Chondrocyte (in vitro differentiated cells): ENCODE results near the gene RAB3IL1. TPM values are rescaled to one million over a fixed set of nuclear protein-coding genes. Genes with fewer than 3 reads are reported as not detected.

Experiments
- DNase-seq: peaks from one replicate; pipeline ENCODE4 v3.0.0; 2021; ENCODE audit warnings: mixed read lengths, low spot score
- H3K27ac Mint-ChIP-seq: one replicate; pipeline ENCODE4 v1.8.0; 2021; ENCODE audit warnings: mild to moderate bottlenecking, moderate library complexity, mixed read lengths; ENCODE audit not compliant: unreplicated experiment
- H3K27me3 Mint-ChIP-seq: 2 replicates; pipeline ENCODE4 v1.8.0; 2021; ENCODE audit warnings: low read depth, mixed read lengths
- H3K36me3 Mint-ChIP-seq: 2 replicates; pipeline ENCODE4 v1.8.0; 2021; ENCODE audit warnings: low read depth, mixed read lengths
- H3K4me1 Mint-ChIP-seq: 2 replicates; pipeline ENCODE4 v1.8.0; 2021; ENCODE audit warnings: low read depth, mild to moderate bottlenecking, mixed read lengths
- H3K4me3 Mint-ChIP-seq: one replicate; pipeline ENCODE4 v1.8.0; 2021; ENCODE audit warnings: mild to moderate bottlenecking, moderate library complexity, mixed read lengths; ENCODE audit not compliant: unreplicated experiment
- H3K9me3 Mint-ChIP-seq: 2 replicates; pipeline ENCODE4 v1.8.0; 2021; ENCODE audit warnings: low read depth, mixed read lengths
- total RNA-seq: library from RNA; stranded (reverse); gene quantifications from 3 replicates; pipeline ENCODE4 v1.2.1, GENCODE V29; 2021
- TF ChIP-seq, protein P1 (sequence below): fragments of 200-600 bp; sonication (generic); IDR thresholded peaks from 2 replicates; pipeline ENCODE4 v1.5.0; 2021; ENCODE audit warnings: antibody characterized with exemption, mild to moderate bottlenecking, moderate library complexity

The RAB3IL1 gene
- total RNA-seq, 1 donor from 2014 or later: 24.7 TPM

DNA sequence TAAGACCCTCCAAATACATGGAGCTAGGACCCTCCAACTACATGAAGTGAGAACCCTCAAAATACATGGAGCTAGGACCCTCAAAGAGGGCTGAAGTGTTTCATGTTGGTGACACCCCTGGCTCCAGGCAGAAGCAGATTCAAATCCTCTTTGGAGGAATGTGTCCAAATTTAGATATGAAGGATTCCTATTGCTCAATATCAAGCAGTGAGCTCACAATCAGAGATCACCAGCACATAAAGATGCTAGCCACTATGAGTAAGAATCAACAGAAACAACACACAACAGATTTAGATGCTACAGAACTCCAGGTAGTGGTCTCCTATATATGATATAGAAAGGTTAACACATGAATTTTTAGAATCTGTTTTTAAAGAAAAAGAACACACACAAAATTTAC, 11.2 kb upstream of the RAB3IL1 start:
- no peak overlapping the region for H3K4me3 Mint-ChIP-seq
- peaks cover 7% of the 10 kb centered on the region for H3K9me3 Mint-ChIP-seq
- no peak for DNase-seq
- H3K4me1 Mint-ChIP-seq: peaks cover 18% of the 10 kb centered on the region
- no peak overlapping the region for H3K27ac Mint-ChIP-seq
- peaks cover 2% of the 10 kb centered on the region for H3K36me3 Mint-ChIP-seq
- peaks cover 4% of the 10 kb centered on the region for H3K27me3 Mint-ChIP-seq
- TF ChIP-seq, protein P1, sequence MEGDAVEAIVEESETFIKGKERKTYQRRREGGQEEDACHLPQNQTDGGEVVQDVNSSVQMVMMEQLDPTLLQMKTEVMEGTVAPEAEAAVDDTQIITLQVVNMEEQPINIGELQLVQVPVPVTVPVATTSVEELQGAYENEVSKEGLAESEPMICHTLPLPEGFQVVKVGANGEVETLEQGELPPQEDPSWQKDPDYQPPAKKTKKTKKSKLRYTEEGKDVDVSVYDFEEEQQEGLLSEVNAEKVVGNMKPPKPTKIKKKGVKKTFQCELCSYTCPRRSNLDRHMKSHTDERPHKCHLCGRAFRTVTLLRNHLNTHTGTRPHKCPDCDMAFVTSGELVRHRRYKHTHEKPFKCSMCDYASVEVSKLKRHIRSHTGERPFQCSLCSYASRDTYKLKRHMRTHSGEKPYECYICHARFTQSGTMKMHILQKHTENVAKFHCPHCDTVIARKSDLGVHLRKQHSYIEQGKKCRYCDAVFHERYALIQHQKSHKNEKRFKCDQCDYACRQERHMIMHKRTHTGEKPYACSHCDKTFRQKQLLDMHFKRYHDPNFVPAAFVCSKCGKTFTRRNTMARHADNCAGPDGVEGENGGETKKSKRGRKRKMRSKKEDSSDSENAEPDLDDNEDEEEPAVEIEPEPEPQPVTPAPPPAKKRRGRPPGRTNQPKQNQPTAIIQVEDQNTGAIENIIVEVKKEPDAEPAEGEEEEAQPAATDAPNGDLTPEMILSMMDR: no peak

DNA sequence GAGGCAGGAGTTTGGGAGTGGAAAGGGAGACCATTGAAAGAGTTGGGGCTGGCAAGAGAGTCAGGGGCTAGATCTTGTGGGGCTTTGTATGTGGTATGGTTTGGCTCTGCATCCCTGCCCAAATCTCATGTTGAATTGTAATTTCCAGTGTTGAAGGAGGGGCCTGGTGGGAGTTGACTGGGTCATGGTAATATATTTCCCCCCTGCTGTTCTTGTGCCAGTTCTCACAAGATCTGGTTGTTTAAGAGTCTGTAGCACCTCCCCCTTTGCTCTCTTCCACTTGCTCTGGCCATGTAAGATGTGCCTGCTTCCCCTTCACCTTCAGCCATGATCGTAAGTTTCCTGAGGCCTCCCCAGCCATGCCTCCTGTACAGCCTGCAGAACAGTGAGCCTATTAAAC, 10.1 kb upstream of the RAB3IL1 start:
- no peaks in the 10 kb centered on the region for H3K36me3 Mint-ChIP-seq
- no peaks in the 10 kb centered on the region for H3K9me3 Mint-ChIP-seq
- TF ChIP-seq, protein P1: no peak
- H3K4me3 Mint-ChIP-seq: no peak overlapping the region
- peak overlapping the region; percentile 37 for H3K27ac Mint-ChIP-seq
- peaks cover 29% of the 10 kb centered on the region for H3K4me1 Mint-ChIP-seq
- DNase-seq: no peak
- peaks cover 4% of the 10 kb centered on the region for H3K27me3 Mint-ChIP-seq

DNA sequence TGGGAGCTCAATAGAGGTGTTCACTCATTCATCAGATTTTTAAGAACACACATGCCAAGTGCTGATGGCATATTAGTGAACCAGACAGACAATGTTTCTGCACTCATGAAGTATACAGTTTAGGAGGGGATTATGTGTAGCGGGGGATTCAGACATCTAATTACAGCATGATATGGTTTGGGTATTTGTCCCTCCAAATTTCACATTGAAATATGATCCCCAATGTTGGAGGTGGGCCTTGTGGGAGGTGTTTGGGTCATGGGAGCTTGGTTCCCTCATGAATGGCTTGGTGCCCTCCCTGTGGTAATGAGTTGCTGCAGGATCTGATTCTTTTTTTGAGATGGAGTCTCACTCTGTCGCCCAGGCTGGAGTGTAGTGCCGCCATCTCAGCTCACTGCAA, 8.9 kb upstream of the RAB3IL1 start:
- H3K36me3 Mint-ChIP-seq: no peaks in the 10 kb centered on the region
- TF ChIP-seq, protein P1: no peak
- no peak overlapping the region for H3K27ac Mint-ChIP-seq
- no peak overlapping the region for H3K4me3 Mint-ChIP-seq
- no peaks in the 10 kb centered on the region for H3K9me3 Mint-ChIP-seq
- H3K27me3 Mint-ChIP-seq: peaks cover 1% of the 10 kb centered on the region
- H3K4me1 Mint-ChIP-seq: peaks cover 33% of the 10 kb centered on the region
- no peak for DNase-seq

DNA sequence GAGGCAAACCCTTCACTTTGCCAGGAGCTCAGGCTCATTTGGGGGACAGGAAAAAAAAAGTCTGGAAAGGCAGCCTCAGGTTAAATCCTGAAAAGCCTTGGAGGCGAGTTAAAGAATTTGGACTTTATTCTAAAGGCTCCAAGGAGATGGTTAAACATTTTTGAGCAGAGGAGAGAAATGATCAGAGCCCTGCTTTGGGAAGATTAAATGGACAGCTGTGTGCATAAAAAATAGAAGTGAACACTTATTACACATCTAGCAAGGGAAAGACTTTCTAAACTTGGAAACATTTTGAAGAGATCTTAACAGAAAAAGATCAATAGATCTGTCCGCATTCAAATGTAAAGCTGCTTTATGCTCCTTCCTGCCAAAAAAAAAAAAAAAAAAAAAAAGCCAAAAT, 8.4 kb upstream of the RAB3IL1 start:
- no peaks in the 10 kb centered on the region for H3K9me3 Mint-ChIP-seq
- peaks cover 33% of the 10 kb centered on the region for H3K4me1 Mint-ChIP-seq
- no peaks in the 10 kb centered on the region for H3K36me3 Mint-ChIP-seq
- no peak overlapping the region for H3K4me3 Mint-ChIP-seq
- H3K27me3 Mint-ChIP-seq: no peaks in the 10 kb centered on the region
- TF ChIP-seq, protein P1: no peak
- H3K27ac Mint-ChIP-seq: no peak overlapping the region
- no peak for DNase-seq

DNA sequence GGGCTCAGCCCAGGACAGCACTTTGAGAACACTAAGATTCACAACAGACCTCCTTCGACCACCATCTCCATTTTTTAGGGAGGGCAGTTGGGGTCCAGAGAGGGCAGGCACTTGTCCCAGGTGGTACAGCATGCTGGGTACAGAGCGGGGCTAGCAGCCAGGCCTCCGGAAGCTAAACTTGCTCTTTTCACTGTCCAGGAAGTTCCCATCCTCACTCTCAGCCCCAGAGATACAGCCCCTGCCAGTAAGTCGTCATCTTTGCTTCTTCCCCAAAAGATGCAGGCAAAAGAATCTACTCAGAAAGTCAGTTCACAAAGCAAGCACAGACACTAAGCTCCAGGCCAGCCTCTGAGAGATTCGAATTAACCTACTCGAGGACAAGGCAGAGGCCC, 6.7 kb upstream of the RAB3IL1 start:
- no peaks in the 10 kb centered on the region for H3K9me3 Mint-ChIP-seq
- TF ChIP-seq, protein P1: no peak
- peaks cover 35% of the 10 kb centered on the region for H3K4me1 Mint-ChIP-seq
- no peak overlapping the region for H3K4me3 Mint-ChIP-seq
- H3K27me3 Mint-ChIP-seq: no peaks in the 10 kb centered on the region
- no peaks in the 10 kb centered on the region for H3K36me3 Mint-ChIP-seq
- DNase-seq: no peak
- H3K27ac Mint-ChIP-seq: peak overlapping the region; percentile 95
